NOMO-1 (cell line): ENCODE results near the gene CACNA2D3.

ENCODE experiments used
- DNase-seq, 2 experiments: peaks; one replicate each; lab custom pipeline; 2025; ENCODE audit not compliant: unreplicated experiment in 2 of 2; lab: John Stamatoyannopoulos, UW

Gene CACNA2D3

DNA sequence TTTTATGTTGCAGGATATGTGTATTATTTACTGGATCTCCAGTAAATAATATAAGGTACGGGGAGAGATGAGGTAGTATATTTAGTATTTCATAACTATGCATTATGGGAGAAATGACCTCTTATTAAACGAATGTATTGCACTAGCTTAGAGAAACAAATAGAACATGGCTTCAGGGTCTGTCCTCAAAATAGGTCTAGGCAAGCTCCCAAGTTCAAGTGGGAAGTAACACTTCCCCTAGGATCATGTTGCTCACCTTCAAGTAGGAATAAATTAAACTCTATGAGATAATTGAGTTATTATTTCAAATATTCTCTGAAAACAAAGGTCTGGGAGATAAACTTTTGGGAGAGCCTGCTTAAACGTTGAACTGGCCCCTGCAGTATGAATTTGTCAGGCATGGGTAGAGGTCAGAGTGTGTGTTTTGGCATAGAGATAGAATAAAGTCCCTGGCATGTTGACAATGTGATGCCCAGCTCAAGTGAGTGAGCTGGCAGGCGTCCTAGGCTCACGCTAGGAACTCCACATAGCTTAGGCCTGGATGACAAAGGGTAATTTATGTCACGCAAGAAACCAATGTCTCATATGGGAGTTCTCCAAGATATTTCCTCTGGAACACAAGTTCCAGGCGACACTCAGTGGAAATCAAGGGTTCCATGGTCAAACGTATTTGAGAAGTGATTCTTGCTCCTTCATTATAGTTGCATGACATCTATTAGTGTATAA, 236.8 kb downstream of the CACNA2D3 start:
- no peak for DNase-seq

DNA sequence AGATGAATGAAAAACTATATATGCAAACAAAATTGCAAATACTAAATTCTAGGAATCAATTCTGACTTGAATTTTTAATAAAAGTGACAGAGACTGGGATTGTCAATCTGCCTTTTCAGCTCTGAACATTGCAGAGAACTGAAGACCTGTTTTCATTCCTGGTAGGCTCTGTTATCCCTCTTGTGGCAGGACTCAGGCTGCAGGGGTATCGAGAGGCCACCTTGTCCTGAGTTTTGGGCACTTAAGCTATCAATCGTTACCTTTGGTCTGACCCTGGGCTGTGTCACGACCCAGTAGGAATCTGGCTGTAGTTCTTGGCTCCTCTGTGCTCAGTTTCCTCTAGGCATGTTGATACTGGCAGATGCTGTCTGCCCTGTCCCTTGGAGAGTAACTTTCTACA, 238.0 kb downstream of the CACNA2D3 start:
- DNase-seq, result no peak

- no peak for DNase-seq
These were observed 239.5 kb downstream of the CACNA2D3 start for GRCh38 chr3:54361746-54362283.

DNA sequence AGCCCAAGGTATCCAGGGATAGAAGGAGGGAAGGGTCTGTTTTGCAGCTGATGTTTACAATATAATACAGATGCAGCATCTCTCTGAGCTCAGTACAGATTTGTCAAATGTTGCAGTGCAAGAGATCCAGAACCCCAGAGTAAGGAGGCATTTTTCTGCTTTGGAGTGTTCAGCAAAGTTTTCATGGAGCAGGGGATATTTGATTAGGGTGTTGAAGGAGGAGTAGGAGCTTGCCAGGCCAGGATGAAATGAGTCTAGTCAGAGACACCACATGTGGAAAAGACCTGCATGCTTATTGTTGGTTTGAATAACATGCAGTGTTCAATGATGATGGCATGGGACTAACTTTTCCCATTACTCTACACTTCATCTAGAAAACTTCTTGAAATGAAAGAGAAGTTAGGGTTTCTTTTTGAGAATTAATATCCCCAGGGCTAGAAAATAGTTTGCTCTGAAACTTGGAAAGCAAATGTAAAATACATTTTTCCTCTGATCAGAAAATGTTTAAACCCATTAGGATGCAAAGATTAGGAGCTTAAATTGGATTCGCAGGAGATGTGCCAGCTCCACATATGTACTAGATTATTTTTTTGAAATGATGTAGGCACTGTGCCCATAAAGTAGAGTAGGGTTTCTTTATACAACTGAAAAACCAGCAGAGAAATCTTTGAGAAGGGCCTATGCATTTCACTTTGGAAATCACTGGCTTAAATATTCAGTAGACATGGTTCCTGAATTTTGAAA, 243.8 kb downstream of the CACNA2D3 start:
- DNase-seq, result no peak

DNA sequence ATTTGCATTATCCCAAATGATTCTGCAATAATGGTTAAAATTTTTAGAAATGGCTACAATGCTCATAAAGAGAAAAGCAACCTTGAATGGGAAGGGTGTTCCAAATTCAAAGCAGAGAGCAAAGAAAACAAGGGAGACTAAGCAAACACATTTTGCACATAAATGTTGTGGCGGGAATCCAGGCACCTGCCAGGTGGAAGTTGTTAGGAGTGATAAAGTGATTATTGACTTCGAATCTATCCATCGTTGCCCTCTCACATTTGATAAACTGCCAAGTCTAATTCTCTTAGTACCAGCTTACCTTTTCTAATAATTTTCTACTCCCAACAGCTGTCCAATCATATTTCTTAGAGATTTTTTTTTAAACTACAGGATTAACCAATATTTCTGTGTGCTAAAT, 244.5 kb downstream of the CACNA2D3 start:
- DNase-seq, result no peak

DNA sequence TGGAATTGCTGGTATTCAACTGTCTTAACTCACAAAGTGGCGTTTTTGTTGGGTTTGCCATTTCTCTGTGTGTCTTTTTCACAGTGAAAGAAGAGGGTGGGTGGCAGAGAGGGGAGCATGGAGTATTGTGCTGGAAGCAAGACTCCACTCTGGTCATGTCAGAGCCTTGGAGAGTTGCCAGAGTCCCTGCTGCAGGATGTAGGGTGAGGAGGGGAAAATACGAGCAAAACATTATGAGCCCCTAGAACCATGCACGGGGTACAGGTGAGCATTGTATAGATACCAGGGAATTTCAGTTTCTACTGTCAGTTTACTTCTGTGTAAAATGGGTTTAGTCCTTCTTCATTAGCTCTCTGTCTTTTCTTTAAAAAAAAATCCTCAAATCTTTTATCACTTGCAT, 249.9 kb downstream of the CACNA2D3 start:
- DNase-seq, result no peak

- no peak for DNase-seq
These were observed 252.0 kb downstream of the CACNA2D3 start for GRCh38 chr3:54374214-54374852.

- DNase-seq, result no peak
These were observed 253.9 kb downstream of the CACNA2D3 start for GRCh38 chr3:54376142-54376807.

GRCh38 chr3:54376939-54377578, 254.7 kb downstream of the CACNA2D3 start:
- no peak for DNase-seq

DNA sequence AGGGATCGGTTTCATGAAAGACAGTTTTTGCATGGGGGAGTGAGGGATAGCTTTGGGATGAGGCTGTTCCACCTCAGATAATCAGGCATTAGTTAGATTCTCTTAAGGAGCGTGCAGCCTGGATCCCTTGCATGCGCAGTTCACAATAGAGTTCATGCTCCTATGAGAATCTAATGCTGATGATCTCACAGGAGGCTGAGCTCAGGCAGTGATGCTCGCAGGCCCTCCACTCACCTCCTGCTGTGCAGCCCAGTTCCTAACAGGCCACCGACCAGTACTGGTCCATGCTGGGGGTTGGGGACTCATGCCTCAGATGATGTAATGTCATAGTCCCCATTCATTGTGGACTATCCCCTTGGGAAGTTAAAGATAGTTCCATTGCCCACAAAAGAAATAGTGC, 255.8 kb downstream of the CACNA2D3 start:
- no peak for DNase-seq

GRCh38 chr3:54384279-54384678, 261.9 kb downstream of the CACNA2D3 start:
- no peak for DNase-seq

DNA sequence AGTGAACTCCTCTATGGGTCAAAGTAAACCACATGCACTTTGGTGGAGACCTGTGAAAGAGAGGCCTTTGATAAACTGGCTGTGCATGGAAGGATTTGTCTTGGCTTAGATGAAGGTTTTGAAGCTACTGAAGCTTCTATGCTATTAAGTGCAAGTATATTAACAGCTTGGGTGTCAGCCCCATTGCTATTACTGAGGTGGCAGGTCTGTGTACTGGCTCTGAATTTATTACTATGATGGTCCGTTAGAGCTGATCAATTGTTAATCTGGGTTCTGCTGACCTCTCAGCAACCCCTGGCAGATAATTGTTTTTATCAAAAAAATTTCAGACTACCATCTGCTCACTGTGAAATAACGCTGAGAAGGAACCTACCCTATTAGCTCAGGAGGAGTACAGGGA, 268.2 kb downstream of the CACNA2D3 start:
- DNase-seq, result no peak

DNA sequence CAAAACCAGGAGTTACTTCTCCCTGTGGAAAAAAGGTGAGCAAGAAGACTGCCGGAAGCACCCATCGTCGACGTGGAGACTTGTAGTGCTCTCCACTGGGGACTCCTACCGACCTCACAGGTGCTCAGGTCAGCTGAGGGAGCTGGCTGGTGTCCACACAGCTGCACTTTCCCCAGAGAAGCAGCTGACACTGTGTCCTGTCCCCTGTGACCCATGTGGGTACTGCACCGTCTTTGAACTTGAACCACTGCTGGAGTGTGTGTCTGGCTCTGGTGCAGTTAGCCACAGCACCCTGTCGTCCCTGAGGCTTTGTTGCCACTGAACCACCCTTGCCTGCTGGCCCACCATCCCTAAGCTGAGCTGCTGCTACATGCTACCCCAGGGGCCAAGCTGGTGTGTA, 270.8 kb downstream of the CACNA2D3 start:
- no peak for DNase-seq

DNA sequence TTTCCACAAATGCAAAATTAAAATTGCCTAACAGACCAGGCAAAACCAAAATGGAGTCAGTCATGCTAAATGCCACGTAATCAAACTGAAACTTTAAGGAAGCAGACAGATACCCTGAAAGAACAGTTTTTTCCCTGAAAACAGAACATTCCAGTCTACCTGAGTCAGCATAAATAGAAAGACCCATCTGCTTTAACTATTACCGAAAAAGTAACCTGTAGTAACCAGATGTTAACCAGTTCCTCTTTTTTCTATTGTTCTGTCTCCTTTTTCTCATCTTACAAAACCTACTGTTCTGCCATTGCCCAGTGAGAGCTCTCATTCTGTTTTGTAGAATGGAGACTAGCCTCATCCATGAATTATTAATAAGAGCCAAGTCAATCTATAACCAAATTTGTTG, 286.0 kb downstream of the CACNA2D3 start:
- no peak for DNase-seq

DNA sequence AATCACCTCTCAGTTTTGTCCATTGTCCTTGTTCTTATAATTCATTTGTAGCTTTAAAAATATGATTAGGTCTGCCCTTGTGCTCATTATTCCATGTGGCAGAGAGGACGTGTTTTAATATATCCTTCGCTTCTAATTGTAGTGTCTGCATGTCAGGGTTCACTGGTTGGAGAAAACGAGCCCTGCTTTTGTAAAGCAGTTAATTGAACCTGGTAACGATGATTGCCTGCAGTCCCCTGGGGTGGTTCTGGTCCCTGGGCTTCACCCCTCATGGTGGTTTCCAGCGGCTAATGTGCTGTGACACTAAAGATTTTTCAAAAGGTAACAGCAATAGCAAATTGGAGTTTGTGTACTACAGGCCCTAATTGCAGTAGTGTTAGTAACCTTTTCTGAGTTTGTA, 299.6 kb downstream of the CACNA2D3 start:
- DNase-seq, result no peak

- no peak for DNase-seq
These were observed 301.9 kb downstream of the CACNA2D3 start for GRCh38 chr3:54424292-54424691.

- DNase-seq, result no peak
These were observed 304.0 kb downstream of the CACNA2D3 start for GRCh38 chr3:54426381-54426780.

DNA sequence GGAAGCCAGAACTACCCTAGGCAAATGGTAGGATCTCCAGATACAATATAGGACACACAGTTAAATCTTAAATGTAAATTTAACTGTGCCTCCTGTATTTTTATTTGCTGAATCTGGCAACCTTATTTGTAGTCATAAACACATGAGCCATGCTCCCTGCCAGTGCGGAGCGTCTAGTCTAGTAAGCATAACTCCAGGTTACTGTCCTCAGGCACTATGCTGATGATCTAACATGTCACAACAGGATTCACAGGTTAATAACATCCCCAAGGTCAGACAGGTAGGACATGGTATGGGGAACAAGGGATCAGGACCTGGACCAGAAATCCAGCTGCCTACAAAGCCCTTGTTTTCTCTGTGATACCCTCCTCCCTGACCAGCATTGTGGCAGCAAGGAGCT, 305.1 kb downstream of the CACNA2D3 start:
- DNase-seq, result no peak

GRCh38 chr3:54427941-54428871, 305.9 kb downstream of the CACNA2D3 start:
- DNase-seq, result peak in 1 of 2 experiments; percentile 37

DNA sequence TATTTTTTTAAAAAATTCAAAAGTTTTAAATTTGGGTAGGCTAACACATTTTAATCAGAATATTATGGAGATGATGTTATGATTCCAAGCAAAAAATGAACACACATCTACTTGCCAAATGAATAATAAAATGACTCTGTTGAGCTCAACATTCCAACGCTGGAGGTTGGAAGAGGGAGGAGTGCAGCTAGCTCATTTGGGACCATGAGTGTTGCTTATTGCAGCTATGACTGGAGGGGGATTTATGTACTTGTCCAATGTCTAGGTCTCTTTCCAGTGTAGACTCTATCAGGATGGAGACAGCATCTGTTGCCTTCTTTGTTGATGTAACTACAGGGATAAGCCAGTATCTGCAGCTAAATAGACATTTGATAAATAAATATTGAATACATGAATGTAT, 310.6 kb downstream of the CACNA2D3 start:
- DNase-seq, result no peak
